Natural killer cell (primary cell): ENCODE data around the gene GABPB2. TPM values are rescaled to one million over a fixed set of nuclear protein-coding genes. Genes with fewer than 3 reads are reported as not detected.

Source experiments
- ATAC-seq, 3 donors: fragments of 150-1000 bp in 2 of 3; fragments of 200-7000 bp in 1 of 3; cut with Tn5 transposase; 1 replicate in 1 of 3; 2 replicates in 2 of 3; pipeline ENCODE4 v1.10.0; 2021; ENCODE audit warnings: mild to moderate bottlenecking in 2 of 3, moderate library complexity in 2 of 3
- DNase-seq, 2 donors: peaks; one replicate each; pipeline versions ENCODE4 v3.0.0 to v3.0.0-alpha.2; 2013 to 2021; ENCODE audit warnings: mixed read lengths in 1 of 2
- H3K27ac ChIP-seq: one replicate; pipeline ENCODE4 v1.5.1; 2013; ENCODE audit warnings: mild to moderate bottlenecking, low read length
- H3K27me3 ChIP-seq: one replicate; pipeline ENCODE4 v1.6.1; 2013; ENCODE audit warnings: low read length; ENCODE audit not compliant: control insufficient read depth, insufficient read depth
- H3K36me3 ChIP-seq: one replicate; pipeline ENCODE4 v1.6.1; 2013; ENCODE audit warnings: low read length; ENCODE audit not compliant: control insufficient read depth, insufficient read depth
- H3K4me1 ChIP-seq: one replicate; pipeline ENCODE4 v1.6.1; 2013; ENCODE audit warnings: low read length; ENCODE audit not compliant: control insufficient read depth, insufficient read depth
- H3K4me3 ChIP-seq: one replicate; pipeline ENCODE4 v1.5.1; 2013; ENCODE audit warnings: low read length
- H3K9me3 ChIP-seq: one replicate; pipeline ENCODE4 v1.6.1; 2013; ENCODE audit warnings: low read length; ENCODE audit not compliant: control insufficient read depth, insufficient read depth
- H3K27ac Mint-ChIP-seq, 2 donors: one replicate each; pipeline ENCODE4 v1.8.0; 2022; ENCODE audit warnings: mild to moderate bottlenecking in 2 of 2, mixed read lengths in 2 of 2, moderate library complexity in 1 of 2
- H3K27me3 Mint-ChIP-seq, 2 donors: one replicate each; pipeline ENCODE4 v1.8.0; 2022; ENCODE audit warnings: low read depth in 2 of 2, mixed read lengths in 2 of 2
- H3K36me3 Mint-ChIP-seq: one replicate; pipeline ENCODE4 v1.8.0; 2022; ENCODE audit warnings: mixed read lengths
- H3K4me1 Mint-ChIP-seq, 2 donors: one replicate each; pipeline ENCODE4 v1.8.0; 2022; ENCODE audit warnings: mixed read lengths in 2 of 2
- H3K4me3 Mint-ChIP-seq: one replicate; pipeline ENCODE4 v1.8.0; 2022; ENCODE audit warnings: mild to moderate bottlenecking, moderate library complexity, mixed read lengths
- H3K9me3 Mint-ChIP-seq, 2 donors: one replicate each; pipeline ENCODE4 v1.8.0; 2022; ENCODE audit warnings: mixed read lengths in 2 of 2
- CTCF ChIP-seq: fragments of 200-600 bp; IDR thresholded peaks from one replicate; pipeline ENCODE4 v1.8.0; 2022; ENCODE audit warnings: antibody characterized with exemption
- WGBS: methylation state at CpG from one replicate; pipeline ENCODE4 v1.1.7; 2013; ENCODE audit warnings: missing lambda C conversion rate; ENCODE audit not compliant: insufficient coverage; 5-methylcytosine and 5-hydroxymethylcytosine counted together
- intact Hi-C: fragments of 100-400 bp; cut with micrococcal nuclease; formaldehyde crosslinking; loops from one replicate; pipeline ENCODE4 v1.14.2; 2022
- total RNA-seq, 4 donors: library from RNA; stranded (reverse); fragments of 120-200 nt in 1 of 4; gene quantifications; one replicate each; pipeline versions ENCODE4 v1.2.3 to v1.2.4, GENCODE V29; 2013 to 2022

GABPB2 gene
- total RNA-seq, 3 donors from 2014 or later (not counting 1 experiment from before 2014, with no cell fraction given): 27.4 to 34.0 (median 30.6) TPM

- Mint-ChIP-seq H3K27me3 (no peaks in the 10 kb centered on the region), H3K4me3 (peak overlapping the region; percentile 37), H3K36me3 (peaks cover 10% of the 10 kb centered on the region), H3K27ac (no peak overlapping the region), H3K9me3 (no peaks in the 10 kb centered on the region), H3K4me1 (peaks cover 44 to 46% of the 10 kb centered on the region in 2 donors)
- Histone ChIP-seq H3K27me3 (no peaks in the 10 kb centered on the region), H3K4me3 (no peak overlapping the region), H3K4me1 (peaks cover 19% of the 10 kb centered on the region), H3K36me3 (peaks cover 3% of the 10 kb centered on the region), H3K27ac (no peak overlapping the region), H3K9me3 (no peaks in the 10 kb centered on the region)
- 100% methylated on average over 2 of the region's 2 CpGs for WGBS
- intact Hi-C loops: no loop called here
- TF ChIP-seq CTCF: no peak
- no peak for ATAC-seq
- no peak for DNase-seq
These were observed 8.9 kb upstream of the GABPB2 start for GRCh38 chr1:151061704-151062103.

GRCh38 chr1:151062741-151063371 lies 7.7 kb upstream of the GABPB2 start:
- H3K4me3 Mint-ChIP-seq: peak overlapping the region; percentile 25
- H3K27ac Mint-ChIP-seq: no peak overlapping the region
- WGBS: 93% methylated on average over 2 of the region's 3 CpGs
- DNase-seq: no peak
- no peak for TF ChIP-seq CTCF
- Histone ChIP-seq H3K36me3 (no peaks in the 10 kb centered on the region), H3K4me3 (no peak overlapping the region), H3K27me3 (no peaks in the 10 kb centered on the region), H3K4me1 (peaks cover 10% of the 10 kb centered on the region), H3K27ac (no peak overlapping the region), H3K9me3 (no peaks in the 10 kb centered on the region)
- no peaks in the 10 kb centered on the region for H3K27me3 Mint-ChIP-seq
- H3K4me1 Mint-ChIP-seq: peaks cover 33 to 39% of the 10 kb centered on the region in 2 donors
- ATAC-seq: no peak
- no peaks in the 10 kb centered on the region for H3K9me3 Mint-ChIP-seq
- intact Hi-C loops: no loop called here
- H3K36me3 Mint-ChIP-seq: peaks cover 7% of the 10 kb centered on the region

GRCh38 chr1:151065089-151065645 lies 5.4 kb upstream of the GABPB2 start:
- Histone ChIP-seq H3K9me3 (no peaks in the 10 kb centered on the region), H3K4me3 (no peak overlapping the region), H3K27ac (no peak overlapping the region), H3K36me3 (no peaks in the 10 kb centered on the region), H3K4me1 (peaks cover 13% of the 10 kb centered on the region), H3K27me3 (no peaks in the 10 kb centered on the region)
- H3K27ac Mint-ChIP-seq: no peak overlapping the region
- ATAC-seq (no peak), DNase-seq (no peak)
- H3K4me3 Mint-ChIP-seq: no peak overlapping the region
- H3K9me3 Mint-ChIP-seq: no peaks in the 10 kb centered on the region
- intact Hi-C loops: no loop called here
- H3K36me3 Mint-ChIP-seq: no peaks in the 10 kb centered on the region
- peaks cover 19 to 24% of the 10 kb centered on the region in 2 donors for H3K4me1 Mint-ChIP-seq
- TF ChIP-seq CTCF: no peak
- H3K27me3 Mint-ChIP-seq: no peaks in the 10 kb centered on the region

- Histone ChIP-seq H3K4me3 (no peak overlapping the region), H3K4me1 (peaks cover 16% of the 10 kb centered on the region), H3K9me3 (no peaks in the 10 kb centered on the region), H3K27me3 (no peaks in the 10 kb centered on the region), H3K27ac (no peak overlapping the region), H3K36me3 (no peaks in the 10 kb centered on the region)
- Mint-ChIP-seq H3K4me1 (peaks cover 17 to 24% of the 10 kb centered on the region in 2 donors), H3K9me3 (no peaks in the 10 kb centered on the region), H3K27ac (peak overlapping the region; percentile 58 to 61), H3K4me3 (no peak overlapping the region), H3K36me3 (no peaks in the 10 kb centered on the region), H3K27me3 (no peaks in the 10 kb centered on the region)
- no peak for ATAC-seq
- intact Hi-C loops: no loop called here
- DNase-seq: no peak
- no peak for TF ChIP-seq CTCF
- 93% methylated on average over 4 of the region's 4 CpGs for WGBS
These were observed 3.4 kb upstream of the GABPB2 start for GRCh38 chr1:151067185-151067584.
